Chondrocyte (in vitro differentiated cells): ENCODE results near the gene GNG3. TPM values are rescaled to one million over a fixed set of nuclear protein-coding genes. Genes with fewer than 3 reads are reported as not detected.
A peak's percentile ranks its signal among the peaks of the same experiment; 100 is the strongest.

Experiments
- DNase-seq: peaks from one replicate; pipeline ENCODE4 v3.0.0; 2021; ENCODE audit warnings: mixed read lengths, low spot score
- H3K27ac Mint-ChIP-seq: one replicate; pipeline ENCODE4 v1.8.0; 2021; ENCODE audit warnings: mild to moderate bottlenecking, moderate library complexity, mixed read lengths; ENCODE audit not compliant: unreplicated experiment
- H3K27me3 Mint-ChIP-seq: 2 replicates; pipeline ENCODE4 v1.8.0; 2021; ENCODE audit warnings: low read depth, mixed read lengths
- H3K36me3 Mint-ChIP-seq: 2 replicates; pipeline ENCODE4 v1.8.0; 2021; ENCODE audit warnings: low read depth, mixed read lengths
- H3K4me1 Mint-ChIP-seq: 2 replicates; pipeline ENCODE4 v1.8.0; 2021; ENCODE audit warnings: low read depth, mild to moderate bottlenecking, mixed read lengths
- H3K4me3 Mint-ChIP-seq: one replicate; pipeline ENCODE4 v1.8.0; 2021; ENCODE audit warnings: mild to moderate bottlenecking, moderate library complexity, mixed read lengths; ENCODE audit not compliant: unreplicated experiment
- H3K9me3 Mint-ChIP-seq: 2 replicates; pipeline ENCODE4 v1.8.0; 2021; ENCODE audit warnings: low read depth, mixed read lengths
- total RNA-seq: library from RNA; stranded (reverse); gene quantifications from 3 replicates; pipeline ENCODE4 v1.2.1, GENCODE V29; 2021
- TF ChIP-seq, protein P1 (sequence below): fragments of 200-600 bp; sonication (generic); IDR thresholded peaks from 2 replicates; pipeline ENCODE4 v1.5.0; 2021; ENCODE audit warnings: antibody characterized with exemption, mild to moderate bottlenecking, moderate library complexity

The GNG3 gene
- total RNA-seq, 1 donor from 2014 or later, result not detected

DNA sequence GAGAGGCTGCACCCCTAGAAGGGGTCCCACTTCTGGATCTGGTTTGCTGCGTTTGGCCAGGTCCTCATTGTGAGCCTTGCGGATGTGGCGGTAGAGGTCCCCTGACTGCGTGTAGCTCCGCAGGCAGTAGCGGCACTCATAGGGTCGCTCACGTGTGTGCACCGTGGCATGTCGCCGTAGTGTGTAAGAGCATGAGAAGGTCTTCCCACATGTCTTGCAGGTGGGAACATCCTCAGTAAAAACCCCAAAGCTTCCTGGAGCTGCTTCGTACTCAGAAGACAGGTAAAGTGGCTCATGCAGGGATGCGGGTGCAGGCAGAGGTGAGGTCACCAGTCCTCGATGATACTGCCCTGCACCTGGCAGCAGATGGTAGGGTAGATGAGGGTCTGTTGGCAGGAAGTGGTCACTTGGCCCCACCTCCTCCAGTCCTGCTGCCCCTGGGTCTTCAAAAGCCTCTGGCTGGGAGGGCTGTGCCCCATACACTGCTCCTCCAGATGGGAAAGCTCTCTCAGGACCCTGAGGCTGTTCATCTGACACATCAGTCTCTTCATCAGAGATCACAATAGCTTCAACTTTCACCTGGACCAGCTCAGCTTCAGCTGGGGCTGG, 44.8 kb downstream of the GNG3 start:
- H3K4me1 Mint-ChIP-seq, result peaks cover 31% of the 10 kb centered on the region
- peaks cover 5% of the 10 kb centered on the region for H3K36me3 Mint-ChIP-seq
- no peaks in the 10 kb centered on the region for H3K9me3 Mint-ChIP-seq
- H3K4me3 Mint-ChIP-seq, result no peak overlapping the region
- no peak overlapping the region for H3K27ac Mint-ChIP-seq
- TF ChIP-seq, protein P1, sequence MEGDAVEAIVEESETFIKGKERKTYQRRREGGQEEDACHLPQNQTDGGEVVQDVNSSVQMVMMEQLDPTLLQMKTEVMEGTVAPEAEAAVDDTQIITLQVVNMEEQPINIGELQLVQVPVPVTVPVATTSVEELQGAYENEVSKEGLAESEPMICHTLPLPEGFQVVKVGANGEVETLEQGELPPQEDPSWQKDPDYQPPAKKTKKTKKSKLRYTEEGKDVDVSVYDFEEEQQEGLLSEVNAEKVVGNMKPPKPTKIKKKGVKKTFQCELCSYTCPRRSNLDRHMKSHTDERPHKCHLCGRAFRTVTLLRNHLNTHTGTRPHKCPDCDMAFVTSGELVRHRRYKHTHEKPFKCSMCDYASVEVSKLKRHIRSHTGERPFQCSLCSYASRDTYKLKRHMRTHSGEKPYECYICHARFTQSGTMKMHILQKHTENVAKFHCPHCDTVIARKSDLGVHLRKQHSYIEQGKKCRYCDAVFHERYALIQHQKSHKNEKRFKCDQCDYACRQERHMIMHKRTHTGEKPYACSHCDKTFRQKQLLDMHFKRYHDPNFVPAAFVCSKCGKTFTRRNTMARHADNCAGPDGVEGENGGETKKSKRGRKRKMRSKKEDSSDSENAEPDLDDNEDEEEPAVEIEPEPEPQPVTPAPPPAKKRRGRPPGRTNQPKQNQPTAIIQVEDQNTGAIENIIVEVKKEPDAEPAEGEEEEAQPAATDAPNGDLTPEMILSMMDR, result no peak
- no peaks in the 10 kb centered on the region for H3K27me3 Mint-ChIP-seq
- peak; percentile 69 for DNase-seq

DNA sequence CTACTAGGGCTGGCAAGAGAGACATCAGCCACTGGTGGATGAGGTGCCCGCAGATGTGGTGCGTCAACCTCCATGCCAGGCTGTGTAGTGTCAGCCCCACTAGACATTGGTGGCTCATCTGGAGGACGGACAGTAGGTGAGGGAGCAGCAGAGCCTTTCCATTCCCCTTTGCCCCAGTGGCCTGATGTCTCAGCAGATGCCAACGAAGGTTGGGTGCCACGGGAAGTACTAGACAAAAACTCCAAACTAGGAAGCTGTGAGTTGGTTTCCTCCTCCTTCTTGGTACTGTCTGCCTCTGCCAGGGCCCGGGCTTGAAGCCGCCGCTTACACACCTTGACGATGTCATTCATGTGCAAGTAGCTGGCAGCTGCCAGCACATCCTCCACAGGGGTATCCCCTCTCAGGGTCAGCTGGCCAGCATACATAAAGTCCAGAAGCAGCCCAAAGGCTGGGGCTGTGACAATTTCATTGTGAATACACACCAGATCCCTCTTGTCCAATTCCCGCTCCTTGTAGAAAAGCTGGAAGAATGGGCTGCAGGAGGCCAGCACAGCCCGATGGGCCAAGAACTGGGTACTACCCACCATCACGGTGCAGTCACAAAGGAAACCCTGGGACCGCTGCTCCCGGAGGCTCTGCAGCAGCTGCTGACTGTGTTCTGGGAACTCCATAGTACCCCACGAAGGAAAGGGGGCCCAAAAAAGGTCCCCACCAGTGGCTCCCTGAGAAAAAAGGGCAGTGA, 45.7 kb downstream of the GNG3 start:
- peaks cover 5% of the 10 kb centered on the region for H3K36me3 Mint-ChIP-seq
- TF ChIP-seq, protein P1, result no peak
- no peaks in the 10 kb centered on the region for H3K9me3 Mint-ChIP-seq
- H3K27ac Mint-ChIP-seq, result peak overlapping the region; percentile 99
- DNase-seq, result peak; percentile 81
- H3K4me1 Mint-ChIP-seq, result peaks cover 26% of the 10 kb centered on the region
- H3K27me3 Mint-ChIP-seq, result no peaks in the 10 kb centered on the region
- H3K4me3 Mint-ChIP-seq, result peak overlapping the region; percentile 97

DNA sequence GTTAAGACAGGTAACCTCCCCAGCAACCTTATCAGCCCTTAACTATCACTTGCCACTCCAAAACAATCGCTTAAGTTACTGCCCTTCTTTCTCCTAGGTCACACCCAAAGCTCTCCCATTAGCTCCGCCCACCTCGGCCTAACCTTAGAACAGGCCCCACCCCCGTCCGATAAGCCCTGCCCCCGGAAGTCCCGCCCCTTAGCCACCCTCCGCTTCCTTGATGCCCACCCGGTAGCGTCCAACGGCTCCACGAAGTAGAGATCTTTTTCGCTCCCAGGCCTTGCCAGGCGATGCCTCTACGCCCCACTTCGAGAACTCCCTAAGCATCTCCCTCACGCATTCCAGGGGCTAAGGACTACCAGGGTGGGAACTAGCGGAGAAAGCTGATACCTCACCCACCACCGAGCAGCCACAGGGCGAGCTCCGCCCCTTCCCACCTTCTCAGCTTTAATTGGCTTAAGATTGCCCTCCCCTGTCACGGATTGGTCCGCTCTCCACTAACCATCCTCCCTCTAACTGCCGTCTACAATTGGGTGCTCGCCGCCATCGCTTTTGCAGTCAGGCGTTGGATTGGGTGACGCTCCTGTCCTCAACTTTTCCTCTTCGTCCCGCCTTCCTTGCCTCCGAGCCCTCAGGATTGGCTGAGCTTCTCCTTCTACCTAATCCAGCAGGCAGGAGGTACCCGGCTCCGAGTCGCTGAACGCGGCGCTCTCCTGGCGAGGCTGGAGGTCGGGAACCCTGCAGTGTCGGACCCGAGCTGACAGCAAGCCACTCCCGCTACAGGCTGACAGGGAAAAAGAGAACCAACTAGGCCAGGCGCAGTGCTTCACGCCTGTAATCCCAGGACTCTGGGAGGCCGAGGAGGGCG, 46.5 kb downstream of the GNG3 start, which contains the start of gene ZBTB3:
Gene ZBTB3 (minus strand): TSS at position 425 of the 868 bp plus-strand sequence. CDS start 496 bp downstream, outside the sequence.
- peaks cover 20% of the 10 kb centered on the region for H3K4me1 Mint-ChIP-seq
- DNase-seq, result peak; percentile 98

DNA sequence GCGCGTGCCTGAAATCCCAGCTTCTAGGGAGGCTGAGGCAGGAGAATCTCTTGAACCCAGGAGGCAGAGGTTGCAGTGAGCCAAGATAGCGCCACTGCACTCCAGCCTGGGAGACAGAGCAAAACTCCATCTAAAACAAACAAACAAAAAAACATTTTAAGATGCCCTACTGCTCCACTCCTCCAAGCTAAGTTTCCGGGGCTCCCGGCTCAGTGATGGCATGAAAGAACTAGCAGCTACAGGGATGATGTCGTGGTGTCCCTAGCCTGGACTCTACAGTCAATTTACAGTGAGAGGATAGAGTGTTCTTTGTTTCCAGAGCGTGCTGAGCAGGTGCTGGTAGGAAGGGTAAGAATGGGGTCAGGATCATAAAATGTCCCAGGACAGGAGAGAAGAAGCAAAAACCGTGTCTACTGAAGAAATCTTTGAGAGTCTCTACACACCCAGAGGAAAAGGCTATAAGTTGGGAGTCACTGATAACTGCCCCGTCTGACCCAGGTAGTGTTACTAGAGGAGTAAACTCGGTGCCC, 47.7 kb downstream of the GNG3 start:
- peaks cover 2% of the 10 kb centered on the region for H3K36me3 Mint-ChIP-seq
- H3K4me3 Mint-ChIP-seq, result peak overlapping the region; percentile 15
- H3K9me3 Mint-ChIP-seq, result no peaks in the 10 kb centered on the region
- H3K4me1 Mint-ChIP-seq, result peaks cover 15% of the 10 kb centered on the region
- H3K27ac Mint-ChIP-seq, result no peak overlapping the region
- DNase-seq, result no peak
- H3K27me3 Mint-ChIP-seq, result no peaks in the 10 kb centered on the region
- TF ChIP-seq, protein P1, result no peak

More for the DNA sequence above, 46.5 kb downstream of the GNG3 start, which contains the start of gene ZBTB3:
- TF ChIP-seq, protein P1, result no peak
- Mint-ChIP-seq H3K36me3 (peaks cover 4% of the 10 kb centered on the region), H3K27ac (peak within 1 kb of the TSS; percentile 99), H3K4me3 (peak within 1 kb of the TSS; percentile 97), H3K9me3 (no peaks in the 10 kb centered on the region), H3K27me3 (no peaks in the 10 kb centered on the region)
